Thymus (tissue), 11 donors: ENCODE measurements around the gene REEP6. TPM values are rescaled to one million over a fixed set of nuclear protein-coding genes. Genes with fewer than 3 reads are reported as not detected.
"Not testable (repeated sequence)": the region's sequence is repeated elsewhere in the genome, so short reads cannot be mapped to it uniquely, and the experiment has no call there.

Experiments used
- DNase-seq, 9 donors: peaks; one replicate each; pipeline ENCODE4 v3.0.0-alpha.2; 2013; ENCODE audit warnings: low spot score in 9 of 9, low read depth in 6 of 9, missing footprints in 1 of 9
- H3K27ac ChIP-seq, 2 donors: one replicate each; pipeline ENCODE4 v1.5.1; 2013; ENCODE audit warnings: control low read depth in 1 of 2, low read depth in 1 of 2, low read length in 1 of 2, mild to moderate bottlenecking in 1 of 2, moderate library complexity in 1 of 2
- H3K27me3 ChIP-seq, 2 donors: one replicate each; pipeline ENCODE4 v1.5.1; 2013; ENCODE audit warnings: low read length in 1 of 2; ENCODE audit not compliant: control insufficient read depth in 2 of 2, insufficient read depth in 1 of 2
- H3K36me3 ChIP-seq, 2 donors: one replicate each; pipeline ENCODE4 v1.5.1; 2013; ENCODE audit warnings: low read length in 1 of 2, mild to moderate bottlenecking in 1 of 2, moderate library complexity in 1 of 2; ENCODE audit not compliant: control insufficient read depth in 2 of 2, insufficient read depth in 2 of 2
- H3K4me1 ChIP-seq, 2 donors: one replicate each; pipeline ENCODE4 v1.5.1; 2013; ENCODE audit warnings: low read length in 2 of 2; ENCODE audit not compliant: control insufficient read depth in 2 of 2, insufficient read depth in 2 of 2
- H3K4me3 ChIP-seq, 2 donors: one replicate each; pipeline ENCODE4 v1.5.1; 2013; ENCODE audit warnings: low read length in 2 of 2, control low read depth in 1 of 2, mild to moderate bottlenecking in 1 of 2
- H3K9me3 ChIP-seq, 2 donors: one replicate each; pipeline ENCODE4 v1.5.1; 2013; ENCODE audit warnings: low read length in 1 of 2, mild to moderate bottlenecking in 1 of 2; ENCODE audit not compliant: control insufficient read depth in 2 of 2, insufficient read depth in 1 of 2
- WGBS: extraction: QIAGEN DNeasy Blood & Tissue Kit; methylation state at CpG from one replicate; pipeline ENCODE4 v1.1.7; 2013; 5-methylcytosine and 5-hydroxymethylcytosine counted together
- polyA plus RNA-seq: library from polyadenylated mRNA; stranded (reverse); fragments of 200-250 nt; gene quantifications from one replicate; pipeline ENCODE4 v1.2.3, GENCODE V29; 2013
- total RNA-seq: library from RNA; stranded (reverse); fragments of 120-200 nt; gene quantifications from one replicate; pipeline ENCODE4 v1.2.4, GENCODE V29; 2013
- donor health status: healthy.

Gene REEP6
- total and polyA plus RNA-seq, 2 donors, result 0.66 to 1.9 TPM

DNA sequence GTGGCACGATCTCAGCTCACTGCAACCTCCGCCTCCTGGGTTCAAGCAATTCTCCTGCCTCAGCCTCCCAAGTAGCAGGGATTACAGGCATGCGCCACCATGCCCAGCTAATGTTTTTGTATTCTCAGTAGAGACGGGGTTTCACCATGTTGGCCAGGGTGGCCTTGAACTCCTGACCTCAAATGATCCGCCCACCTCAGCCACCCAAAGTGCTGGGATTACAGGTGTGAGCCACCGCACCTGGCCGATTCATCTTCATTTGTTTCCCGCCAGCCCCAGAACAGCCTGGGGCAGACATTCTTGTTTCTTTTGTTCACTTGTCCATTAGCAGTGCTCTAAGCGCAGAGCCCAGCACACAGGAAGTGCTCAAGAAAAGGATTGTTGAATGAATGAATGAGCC is 13.9 kb upstream of the REEP6 start:
- not testable (repeated sequence) for H3K4me3 ChIP-seq, H3K27ac ChIP-seq, DNase-seq, H3K9me3 ChIP-seq
- Histone ChIP-seq H3K36me3 (peaks cover 16 to 24% of the 10 kb centered on the region in 2 donors), H3K4me1 (peaks cover 8 to 16% of the 10 kb centered on the region in 2 donors), H3K27me3 (peaks cover 14 to 19% of the 10 kb centered on the region in 2 donors)
- 97% methylated on average over 9 of the region's 9 CpGs for WGBS

DNA sequence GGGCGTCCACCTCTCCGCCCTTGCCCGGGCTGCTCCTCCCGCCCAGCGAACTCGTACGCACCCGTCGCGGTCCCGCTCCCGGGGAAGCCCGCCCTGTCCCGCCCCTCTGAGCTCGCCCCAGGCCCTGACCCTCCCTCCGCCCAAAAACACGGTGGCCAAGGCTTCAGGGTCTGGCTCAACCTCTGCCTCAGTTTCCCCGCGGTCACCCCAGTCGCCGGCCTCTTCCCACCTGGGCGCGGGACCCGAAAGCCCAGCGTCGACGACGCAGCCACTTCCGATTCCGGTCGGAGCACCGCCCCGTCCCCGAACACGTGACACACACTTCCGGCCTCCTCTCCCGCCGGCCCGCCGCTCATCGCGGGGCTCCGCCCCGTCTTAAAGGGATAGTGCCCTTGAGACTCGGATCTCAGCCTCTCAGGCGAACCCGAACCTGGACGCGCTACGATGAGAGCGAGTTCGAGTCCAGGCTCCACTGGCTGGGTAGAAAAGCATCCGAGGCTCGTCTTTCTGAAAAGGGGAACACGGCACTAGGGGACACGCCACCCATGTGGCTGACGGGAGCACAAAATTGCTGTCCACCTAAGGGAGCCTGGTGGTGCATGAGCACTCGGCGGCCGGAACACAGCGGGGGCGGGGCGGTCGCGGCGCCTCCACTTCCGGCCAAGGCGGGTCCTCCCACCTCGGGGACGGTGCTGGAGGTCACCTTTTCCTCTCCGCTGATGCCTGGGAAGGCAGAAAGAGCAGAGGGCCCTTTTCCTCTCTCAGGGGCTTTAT is 11.9 kb upstream of the REEP6 start, which contains the start of gene C19orf25:
C19orf25 (minus strand) TSS at position 282 of the 774 bp plus-strand sequence. CDS start 312 bp downstream, outside the sequence.
- WGBS, result under 1% methylated on average over 71 of the region's 71 CpGs
- Histone ChIP-seq H3K4me1 (peaks cover 8 to 16% of the 10 kb centered on the region in 2 donors), H3K36me3 (peaks cover 16 to 24% of the 10 kb centered on the region in 2 donors), H3K9me3 (no peaks in the 10 kb centered on the region), H3K27me3 (no peaks in the 10 kb centered on the region), H3K27ac (peak within 1 kb of the TSS; percentile 52 to 61), H3K4me3 (peak within 1 kb of the TSS; percentile 72 to 84)
- peak; percentile 78 to 95 (median 86) for DNase-seq

DNA sequence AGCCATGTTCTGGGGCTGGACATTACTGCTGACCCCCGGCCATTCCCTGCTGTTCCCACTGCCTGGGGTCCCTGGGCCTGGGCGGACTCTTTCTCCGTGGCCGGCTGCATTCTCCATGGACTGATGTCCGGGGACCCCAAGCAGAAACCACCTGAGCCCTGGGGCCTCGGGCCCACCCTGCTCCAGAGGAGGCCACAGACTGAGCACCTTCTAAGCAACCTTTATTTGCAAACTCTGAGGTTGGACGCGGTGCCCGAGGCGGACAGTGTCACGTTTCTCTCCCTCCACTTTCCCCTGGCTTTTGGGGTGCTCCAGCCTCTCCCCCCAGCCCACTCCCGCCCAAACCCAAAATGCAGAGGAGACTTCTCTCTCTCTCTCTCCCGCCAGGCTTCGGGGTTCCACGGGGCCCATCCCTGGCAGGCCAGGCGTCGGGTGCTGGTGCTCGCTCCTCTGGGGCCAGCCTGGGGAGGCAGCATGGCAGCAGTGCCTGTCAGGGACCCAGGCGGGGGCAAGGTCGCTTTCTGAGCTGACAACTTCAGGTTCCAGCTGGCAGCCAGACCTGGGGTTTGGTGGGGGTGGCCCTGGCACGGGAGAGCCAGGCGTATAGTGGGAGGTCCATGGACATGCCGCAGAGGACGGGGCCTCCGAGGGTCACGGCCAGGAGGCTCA is 9.6 kb upstream of the REEP6 start:
- DNase-seq, result no peak
- peaks cover 8 to 16% of the 10 kb centered on the region in 2 donors for H3K4me1 ChIP-seq
- H3K9me3 ChIP-seq, result no peaks in the 10 kb centered on the region
- no peaks in the 10 kb centered on the region for H3K27me3 ChIP-seq
- H3K4me3 ChIP-seq, result no peak overlapping the region
- no peak overlapping the region for H3K27ac ChIP-seq
- H3K36me3 ChIP-seq, result peaks cover 3 to 8% of the 10 kb centered on the region in 2 donors
- WGBS, result 88% methylated on average over 26 of the region's 26 CpGs

DNA sequence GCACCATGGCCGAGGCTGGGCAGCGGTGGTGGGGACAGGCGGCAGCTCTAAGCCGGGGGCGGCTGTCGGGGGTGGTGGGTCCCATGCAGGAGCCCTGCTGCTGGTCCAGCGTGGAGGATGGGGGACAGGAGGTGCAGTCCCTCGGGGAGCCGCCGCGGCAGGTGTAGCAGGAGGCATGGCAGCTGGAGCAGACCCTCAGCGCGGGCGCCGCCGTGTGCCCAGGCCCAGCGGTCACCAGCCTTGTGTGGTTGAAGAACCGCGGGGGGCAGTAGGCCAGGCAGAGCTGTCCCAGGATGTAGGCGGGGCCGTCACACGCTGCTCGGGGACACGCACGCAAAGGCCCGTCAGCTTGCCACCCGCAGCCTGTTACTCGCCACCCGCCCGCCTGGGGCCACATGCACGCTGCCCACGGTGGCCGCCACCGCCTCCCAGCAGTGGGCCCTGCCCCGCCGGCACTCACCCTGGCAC is 9.1 kb upstream of the REEP6 start:
- DNase-seq, result no peak
- Histone ChIP-seq H3K9me3 (no peaks in the 10 kb centered on the region), H3K4me3 (no peak overlapping the region), H3K36me3 (peaks cover 3 to 6% of the 10 kb centered on the region in 2 donors), H3K27ac (no peak overlapping the region), H3K27me3 (no peaks in the 10 kb centered on the region), H3K4me1 (peaks cover 8 to 16% of the 10 kb centered on the region in 2 donors)
- WGBS, result 96% methylated on average over 36 of the region's 36 CpGs

- H3K36me3 ChIP-seq, result peaks cover 0 to under 1% of the 10 kb centered on the region in 2 donors
- no peaks in the 10 kb centered on the region for H3K27me3 ChIP-seq
- H3K27ac ChIP-seq, result no peak overlapping the region
- H3K4me3 ChIP-seq, result no peak overlapping the region
- no peaks in the 10 kb centered on the region for H3K9me3 ChIP-seq
- peaks cover 8 to 16% of the 10 kb centered on the region in 2 donors for H3K4me1 ChIP-seq
- WGBS, result 93% methylated on average over 37 of the region's 37 CpGs
- no peak for DNase-seq
These were observed 8.4 kb upstream of the REEP6 start for GRCh38 chr19:1482361-1483130.

- WGBS, result 98% methylated on average over 77 of the region's 77 CpGs
- no peak for DNase-seq
- no peak overlapping the region for H3K27ac ChIP-seq
- peaks cover 3 to 15% of the 10 kb centered on the region in 2 donors for H3K4me1 ChIP-seq
- H3K4me3 ChIP-seq, result no peak overlapping the region
- H3K36me3 ChIP-seq, result no peaks in the 10 kb centered on the region
- H3K9me3 ChIP-seq, result no peaks in the 10 kb centered on the region
- H3K27me3 ChIP-seq, result no peaks in the 10 kb centered on the region
These were observed 7.6 kb upstream of the REEP6 start for GRCh38 chr19:1483131-1483978.

DNA sequence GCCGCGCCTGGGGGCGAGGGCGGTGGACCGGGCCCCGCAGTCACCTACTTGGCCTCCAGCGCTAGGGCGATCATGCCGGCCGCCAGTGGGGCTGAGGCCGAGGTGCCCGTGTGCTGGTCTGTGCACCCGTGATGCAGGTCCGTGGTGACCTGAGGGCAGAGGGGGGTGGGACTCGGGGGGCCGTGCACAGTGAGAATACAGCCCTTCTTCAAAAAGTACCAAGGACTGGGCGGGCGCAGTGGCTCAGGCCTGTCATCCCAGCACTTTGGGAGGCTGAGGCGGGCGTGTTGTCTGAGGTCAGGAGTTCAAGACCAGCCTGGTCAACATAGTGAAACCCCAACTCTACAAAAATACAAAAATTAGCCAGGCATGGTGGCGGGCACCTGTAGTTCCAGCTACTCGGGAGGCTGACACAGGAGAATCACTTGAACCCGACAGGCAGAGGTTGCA is 7.0 kb upstream of the REEP6 start:
- H3K27me3 ChIP-seq, result no peaks in the 10 kb centered on the region
- no peak overlapping the region for H3K27ac ChIP-seq
- no peak for DNase-seq
- H3K4me1 ChIP-seq, result peaks cover 0 to 17% of the 10 kb centered on the region in 2 donors
- H3K9me3 ChIP-seq, result no peaks in the 10 kb centered on the region
- no peak overlapping the region for H3K4me3 ChIP-seq
- H3K36me3 ChIP-seq, result no peaks in the 10 kb centered on the region
- 97% methylated on average over 23 of the region's 23 CpGs for WGBS
